ENCODE data around the gene DNAJC5G. TPM values are rescaled to one million over a fixed set of nuclear protein-coding genes. Genes with fewer than 3 reads are reported as not detected.

DNAJC5G gene
- total and polyA plus RNA-seq, 3 donors from 2014 or later, result 37.4 to 65.0 (median 57.9) TPM

DNA sequence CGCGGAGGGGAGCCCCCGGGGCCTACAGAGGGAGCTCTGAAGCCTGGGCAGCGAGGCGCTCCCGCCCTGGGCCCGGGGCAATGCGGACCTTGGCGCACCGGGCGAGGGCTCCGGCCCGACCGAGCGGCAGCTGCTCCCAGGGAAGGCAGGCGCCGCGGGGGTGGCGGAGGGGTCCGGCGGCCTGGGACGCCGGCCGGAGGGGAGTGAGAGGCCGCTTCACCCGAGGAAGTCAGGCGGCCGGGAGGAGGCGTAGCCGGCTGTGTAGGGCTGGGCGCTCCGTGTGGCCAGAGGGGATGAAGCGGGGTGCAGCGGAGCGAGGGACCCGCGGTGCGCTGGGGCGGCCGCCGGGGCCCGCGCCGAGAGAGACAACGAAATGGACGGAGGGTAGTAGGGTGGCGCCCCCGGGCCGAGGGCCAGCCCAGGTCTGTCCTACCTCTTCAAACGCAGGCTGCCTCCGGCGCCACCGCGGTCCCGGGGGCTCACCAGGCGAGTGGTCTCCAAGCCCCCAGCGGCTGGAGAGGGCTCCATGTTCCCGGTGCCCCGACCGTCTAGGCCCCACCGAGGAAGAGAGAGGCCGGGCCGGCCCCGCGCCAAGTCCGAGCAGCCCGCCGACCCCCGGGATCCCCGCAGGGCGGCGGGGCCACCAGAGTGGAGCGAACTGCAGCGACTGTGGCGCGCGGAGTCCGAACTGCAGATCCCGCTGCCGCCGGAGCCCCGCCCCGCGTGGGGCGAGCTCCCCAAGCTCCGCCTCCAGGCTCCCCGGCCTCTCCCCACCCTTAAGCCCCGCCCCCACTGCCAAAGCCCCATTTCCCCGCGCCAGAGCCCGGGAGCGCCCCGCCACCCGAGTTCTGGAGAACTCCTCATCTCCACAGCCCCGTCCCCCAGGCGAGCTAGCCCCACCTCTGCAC, 12.6 kb upstream of the DNAJC5G start, which contains the start of gene SLC30A3:
Gene SLC30A3, minus strand, starts transcription at position 669 of the 908 bp plus-strand sequence. Its CDS starts 141 bp downstream, at position 528.
- Histone ChIP-seq H3K4me3 (peak within 1 kb of the TSS; percentile 64 to 95), H3K36me3 (ENCODE audit: low read depth, missing control alignments) (no peaks in the 10 kb centered on the region), H3K27me3 (no peaks in the 10 kb centered on the region), H3K9me3 (no peaks in the 10 kb centered on the region), H3K27ac (peak within 1 kb of the TSS in 1 of 2 donors; percentile 72), H3K4me1 (peaks cover 22% of the 10 kb centered on the region)
- TF ChIP-seq POLR2A (IDR thresholded peaks at IDR 0.05), result no peak
- TF ChIP-seq, protein P1, sequence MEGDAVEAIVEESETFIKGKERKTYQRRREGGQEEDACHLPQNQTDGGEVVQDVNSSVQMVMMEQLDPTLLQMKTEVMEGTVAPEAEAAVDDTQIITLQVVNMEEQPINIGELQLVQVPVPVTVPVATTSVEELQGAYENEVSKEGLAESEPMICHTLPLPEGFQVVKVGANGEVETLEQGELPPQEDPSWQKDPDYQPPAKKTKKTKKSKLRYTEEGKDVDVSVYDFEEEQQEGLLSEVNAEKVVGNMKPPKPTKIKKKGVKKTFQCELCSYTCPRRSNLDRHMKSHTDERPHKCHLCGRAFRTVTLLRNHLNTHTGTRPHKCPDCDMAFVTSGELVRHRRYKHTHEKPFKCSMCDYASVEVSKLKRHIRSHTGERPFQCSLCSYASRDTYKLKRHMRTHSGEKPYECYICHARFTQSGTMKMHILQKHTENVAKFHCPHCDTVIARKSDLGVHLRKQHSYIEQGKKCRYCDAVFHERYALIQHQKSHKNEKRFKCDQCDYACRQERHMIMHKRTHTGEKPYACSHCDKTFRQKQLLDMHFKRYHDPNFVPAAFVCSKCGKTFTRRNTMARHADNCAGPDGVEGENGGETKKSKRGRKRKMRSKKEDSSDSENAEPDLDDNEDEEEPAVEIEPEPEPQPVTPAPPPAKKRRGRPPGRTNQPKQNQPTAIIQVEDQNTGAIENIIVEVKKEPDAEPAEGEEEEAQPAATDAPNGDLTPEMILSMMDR (IDR thresholded peaks at IDR 0.05), result no peak
- 0 to 2% methylated on average over 10 to 67 of the region's 96 CpGs for WGBS, 2 donors
- peak; percentile 92 for DNase-seq
- intact Hi-C loops (cut with DNase I; ENCODE audit: low total_unique reads), result no loop called here

DNA sequence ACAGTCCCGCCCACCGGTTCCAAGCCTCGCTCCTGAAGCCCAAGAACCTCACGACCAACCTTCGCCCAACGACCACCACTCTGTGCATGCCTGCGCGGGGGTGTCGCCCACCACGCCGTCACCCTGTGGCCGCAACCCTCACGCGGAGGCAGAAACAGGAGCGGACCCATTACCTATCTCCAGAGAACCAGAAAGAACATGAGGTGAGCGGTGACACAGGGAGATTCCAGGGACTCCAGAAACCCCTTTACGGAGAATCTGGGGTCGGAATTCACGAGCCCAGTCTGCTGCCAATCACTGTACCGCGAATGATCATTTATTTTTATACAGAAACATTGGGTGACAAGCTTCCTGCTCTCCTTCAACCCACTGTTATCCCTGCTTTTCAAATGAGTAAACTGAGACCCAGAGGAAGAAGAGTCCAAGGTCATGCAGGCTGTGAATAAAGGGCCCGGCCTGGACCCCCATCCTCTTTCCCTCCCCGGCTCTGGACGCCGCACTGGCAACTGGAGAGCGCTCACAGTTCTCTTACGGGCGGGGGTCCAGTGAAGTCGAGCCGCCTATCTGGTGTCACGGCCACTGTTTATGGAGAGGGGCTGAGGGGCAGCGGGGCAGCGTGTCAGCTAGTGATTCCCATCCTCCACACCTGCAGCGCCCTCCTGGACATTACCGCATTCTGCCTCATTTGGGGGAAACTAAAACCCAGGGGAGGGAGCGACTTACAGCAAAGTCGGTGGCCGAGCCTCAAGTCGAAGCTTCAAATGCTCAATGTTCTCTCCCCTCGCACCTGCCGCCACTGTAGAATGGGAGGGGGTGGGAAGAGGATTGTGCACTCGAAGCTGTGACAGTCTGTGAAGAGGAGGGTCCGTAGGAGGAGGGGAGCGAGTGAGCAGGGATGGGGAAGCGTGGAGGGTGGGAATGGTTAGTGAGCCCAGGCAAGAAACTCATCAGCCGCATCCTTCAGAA, 11.7 kb upstream of the DNAJC5G start:
- DNase-seq, result no peak
- Histone ChIP-seq H3K36me3 (ENCODE audit: low read depth, missing control alignments) (no peaks in the 10 kb centered on the region), H3K27me3 (no peaks in the 10 kb centered on the region), H3K9me3 (no peaks in the 10 kb centered on the region), H3K4me3 (peak overlapping the region; percentile 64 to 95), H3K27ac (no peak overlapping the region), H3K4me1 (peaks cover 22% of the 10 kb centered on the region)
- WGBS, 2 donors, result 2% methylated on average over 34 to 46 of the region's 46 CpGs
- intact Hi-C loops (cut with DNase I; ENCODE audit: low total_unique reads), result no loop called here
- no peak for TF ChIP-seq POLR2A (IDR thresholded peaks at IDR 0.05)
- TF ChIP-seq, protein P1 (IDR thresholded peaks at IDR 0.05), result no peak

DNA sequence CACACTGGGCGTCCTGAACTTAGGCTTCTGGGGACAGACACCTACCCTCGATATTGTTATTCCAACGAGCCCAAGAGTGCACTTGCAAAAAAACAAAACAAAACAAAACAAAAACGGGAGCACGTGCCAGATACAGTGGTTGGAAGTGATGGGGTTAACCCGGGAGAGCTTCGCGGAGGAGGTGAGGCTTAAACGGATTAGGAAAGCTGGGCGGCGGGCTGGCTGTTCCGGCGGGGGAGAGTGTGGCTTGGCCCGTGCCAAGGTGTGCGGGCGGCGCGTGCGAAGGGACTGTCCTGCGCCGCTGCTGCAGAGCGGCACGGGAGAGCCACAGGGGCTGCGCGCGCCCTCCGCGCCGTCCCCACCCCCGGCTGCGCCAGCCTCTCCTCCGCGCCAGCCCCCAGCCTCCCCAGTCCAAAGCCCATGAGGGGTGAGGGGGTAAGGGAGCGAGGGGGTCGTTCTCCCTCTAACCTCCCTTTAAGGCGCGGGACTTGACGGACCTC, 10.9 kb upstream of the DNAJC5G start:
- Histone ChIP-seq H3K27me3 (no peaks in the 10 kb centered on the region), H3K36me3 (ENCODE audit: low read depth, missing control alignments) (no peaks in the 10 kb centered on the region), H3K9me3 (no peaks in the 10 kb centered on the region), H3K4me3 (peak overlapping the region; percentile 19 to 54), H3K4me1 (peaks cover 22% of the 10 kb centered on the region), H3K27ac (peak overlapping the region in 1 of 2 donors; percentile 47)
- whole genome bisulfite sequencing, 2 donors, result 1% methylated on average over 21 to 38 of the region's 38 CpGs
- DNase-seq, result no peak
- intact Hi-C loops (cut with DNase I; ENCODE audit: low total_unique reads), result no loop called here
- no peak for TF ChIP-seq POLR2A (IDR thresholded peaks at IDR 0.05)
- TF ChIP-seq, protein P1 (IDR thresholded peaks at IDR 0.05), result no peak

DNA sequence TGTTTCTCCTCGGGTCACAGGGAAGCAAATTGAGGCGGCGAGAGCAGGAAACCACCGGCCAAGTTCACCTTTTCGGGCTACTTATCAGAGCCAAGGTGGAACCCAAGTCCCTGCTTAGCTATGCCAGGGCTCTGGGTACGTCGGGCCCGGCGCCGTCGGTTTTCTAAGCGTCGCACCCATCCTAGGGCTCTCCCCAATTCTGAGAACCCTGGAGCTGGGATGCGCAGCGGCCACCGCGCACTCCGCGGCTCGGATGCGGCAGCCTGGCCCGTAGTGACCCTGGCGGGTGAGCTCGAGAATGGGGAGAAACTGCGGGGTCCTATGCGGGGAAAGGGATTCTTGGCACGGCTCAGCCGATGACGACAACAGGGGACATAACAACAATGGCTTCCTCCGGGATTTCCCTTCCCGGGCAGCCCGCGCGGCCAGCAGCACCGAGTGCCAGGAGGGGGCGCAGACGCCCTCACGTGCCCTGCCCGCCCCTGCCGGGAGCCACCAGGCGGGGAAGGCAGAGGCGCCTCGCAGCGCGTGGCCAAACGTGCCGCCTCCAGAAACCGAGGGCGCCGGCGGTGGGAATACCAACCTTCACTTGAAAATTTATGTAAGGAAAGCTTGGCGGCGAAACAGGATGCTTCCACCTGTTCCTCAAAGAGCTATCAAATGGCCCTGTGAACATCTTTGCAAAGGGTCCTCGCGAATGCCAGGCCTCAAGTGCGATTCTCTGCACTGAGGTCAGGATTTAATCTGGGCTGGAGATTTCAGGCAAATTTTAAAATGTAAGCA, 10.3 kb upstream of the DNAJC5G start:
- WGBS, 2 donors, result 5 to 13% methylated on average over 28 to 55 of the region's 56 CpGs
- no peaks in the 10 kb centered on the region for H3K36me3 ChIP-seq (ENCODE audit: low read depth, missing control alignments)
- H3K27me3 ChIP-seq, result no peaks in the 10 kb centered on the region
- intact Hi-C loops (cut with DNase I; ENCODE audit: low total_unique reads), result no loop called here
- TF ChIP-seq POLR2A (IDR thresholded peaks at IDR 0.05), result no peak
- TF ChIP-seq, protein P1 (IDR thresholded peaks at IDR 0.05), result peak; percentile 14 to 41 (median 21)
- peak; percentile 83 for DNase-seq
- peaks cover 22% of the 10 kb centered on the region for H3K4me1 ChIP-seq
- H3K9me3 ChIP-seq, result no peaks in the 10 kb centered on the region
- peak overlapping the region; percentile 47 to 65 for H3K27ac ChIP-seq
- H3K4me3 ChIP-seq, result peak overlapping the region; percentile 19 to 54
